ENCODE results near the gene SACM1L. TPM values are rescaled to one million over a fixed set of nuclear protein-coding genes. Genes with fewer than 3 reads are reported as not detected.

The SACM1L gene
- total and polyA plus RNA-seq, 2 of the 4 experiments (the other 2 are of a cell fraction), result 19.0 to 40.9 TPM

DNA sequence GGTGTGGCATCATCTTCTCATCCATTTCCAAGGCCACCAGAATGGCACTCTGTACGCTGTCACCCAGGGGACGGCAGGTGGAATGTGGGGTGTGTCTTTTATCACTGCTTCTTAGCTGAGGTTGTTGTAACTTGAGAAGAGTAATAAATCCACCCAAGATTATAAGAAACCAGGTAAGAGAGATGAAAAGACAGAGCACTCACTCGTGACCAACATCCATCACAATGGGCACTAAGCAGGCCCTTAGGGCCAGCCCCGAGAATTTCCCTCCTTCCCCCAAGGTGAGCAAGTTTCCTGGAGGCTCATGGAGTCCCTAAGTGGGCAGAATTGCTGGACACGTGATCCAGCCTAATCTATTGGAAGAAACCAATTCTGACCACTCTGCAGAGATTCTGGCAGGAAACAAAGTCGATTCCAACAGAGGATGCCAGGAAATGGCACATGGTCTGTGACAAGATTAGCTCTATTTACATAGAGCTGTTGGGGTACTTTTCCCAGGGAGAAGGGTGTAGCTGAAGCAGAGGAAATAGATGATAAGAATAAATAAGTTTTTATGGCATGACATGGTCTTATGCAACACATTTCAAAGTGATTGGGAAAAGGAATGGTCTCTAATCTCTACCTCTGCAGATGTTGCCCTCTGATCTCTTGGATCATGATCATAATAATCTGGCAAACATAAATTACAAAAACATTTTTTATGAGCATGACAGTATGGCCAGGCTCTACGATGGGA is 84.7 kb downstream of the SACM1L start:
- no TSS peak for BruUV-seq (replicated peaks)
- no peaks in the 10 kb centered on the region for H3K36me3 ChIP-seq (ENCODE audit: control insufficient read depth, insufficient read depth, low read length)
- no peak overlapping the region for H3K23ac ChIP-seq (ENCODE audit: low read depth, low read length)
- H2BK15ac ChIP-seq (ENCODE audit: low read depth, low read length), result no peak overlapping the region
- H2BK20ac ChIP-seq (ENCODE audit: low read depth, low read length), result no peak overlapping the region
- ChIA-PET CTCF (interaction anchor here (0.5 kb wide), 1 partner anchor 16 kb away, joined by 4 read pairs; no protein-coding TSS in a partner anchor), POLR2A (ENCODE audit: unreplicated experiment) (no interaction called here)
- H4K20me1 ChIP-seq (ENCODE audit: insufficient read depth, low read length), result no peaks in the 10 kb centered on the region
- H2AK5ac ChIP-seq (ENCODE audit: low read depth, low read length), result no peak overlapping the region
- ATAC-seq (ENCODE audit: low read depth) (no peak), DNase-seq (no peak)
- 33% methylated on average over 2 of the region's 7 CpGs; no CpG with 5 or more reads in 1 of the 2 experiments for WGBS, 2 experiments (ENCODE audit: extremely low coverage in 2 of 2, insufficient read length in 1 of 2)
- H4K8ac ChIP-seq (ENCODE audit: low read depth in 2 of 2, low read length in 2 of 2), result no peak overlapping the region
- H3K27ac ChIP-seq (ENCODE audit: insufficient read depth, low read length), result no peak overlapping the region
- no peaks in the 10 kb centered on the region for H3K4me1 ChIP-seq (ENCODE audit: control insufficient read depth, insufficient read depth, low read length)
- H2BK5ac ChIP-seq (ENCODE audit: low read depth, low read length, poor library complexity, severe bottlenecking), result no peak overlapping the region
- peaks cover 78% of the 10 kb centered on the region for H3K27me3 ChIP-seq (ENCODE audit: control insufficient read depth, insufficient read depth, low read length)
- H2AFZ ChIP-seq (replicated peaks; ENCODE audit: low read length, poor library complexity), result no peak overlapping the region
- H2BK120ac ChIP-seq (ENCODE audit: low read depth, low read length), result no peak overlapping the region
- H4K5ac ChIP-seq (ENCODE audit: low read depth, low read length), result no peak overlapping the region
- H3K18ac ChIP-seq (ENCODE audit: low read depth, low read length), result no peak overlapping the region
- H4K91ac ChIP-seq (ENCODE audit: insufficient read depth, low read depth, low read length), result no peak overlapping the region
- dilution Hi-C loops (cut with HindIII; ENCODE audit: low sequenced_read_pairs, unreplicated experiment) (no loop called here), intact Hi-C loops (cut with micrococcal nuclease) (no loop called here), in situ Hi-C loops (cut with MboI; ENCODE audit: low sequenced_read_pairs) (no loop called here)
- H3K4me3 ChIP-seq (ENCODE audit: insufficient read depth, low read depth, low read length), result no peak overlapping the region
- no peak overlapping the region for H3K4me2 ChIP-seq (ENCODE audit: low read depth, low read length)
- no peaks in the 10 kb centered on the region for H3K9me1 ChIP-seq (ENCODE audit: insufficient read depth, low read length)
- no peak overlapping the region for H3K14ac ChIP-seq (replicated peaks; ENCODE audit: low read depth, low read length)
- TF ChIP-seq RAD21 (IDR thresholded peaks at IDR 0.05; ENCODE audit: low read length) (no peak), CHD1 (IDR thresholded peaks at IDR 0.05; ENCODE audit: low read depth, low read length) (no peak), MXI1 (IDR thresholded peaks at IDR 0.05; ENCODE audit: borderline replicate concordance, low read depth, low read length) (no peak), RCOR1 (IDR thresholded peaks at IDR 0.05; ENCODE audit: insufficient replicate concordance, low read length) (no peak), NFE2L2 (IDR thresholded peaks at IDR 0.05; ENCODE audit: low read depth, low read length) (no peak), MAFK (IDR thresholded peaks at IDR 0.05; ENCODE audit: low read depth, low read length) (no peak), FOS (IDR thresholded peaks at IDR 0.05; ENCODE audit: low read depth, low read length) (no peak), POLR2A (IDR thresholded peaks at IDR 0.05; ENCODE audit: low read depth, low read length) (no peak), RFX5 (IDR thresholded peaks at IDR 0.05; ENCODE audit: low read depth, low read length) (no peak), MAZ (IDR thresholded peaks at IDR 0.05; ENCODE audit: borderline replicate concordance, low read depth, low read length) (no peak), CEBPB (IDR thresholded peaks at IDR 0.05; ENCODE audit: low read depth, low read length) (no peak), BHLHE40 (IDR thresholded peaks at IDR 0.05; ENCODE audit: low read depth, low read length) (no peak), SMC3 (IDR thresholded peaks at IDR 0.05; ENCODE audit: low read depth, low read length) (no peak)
- TF ChIP-seq, protein P1, sequence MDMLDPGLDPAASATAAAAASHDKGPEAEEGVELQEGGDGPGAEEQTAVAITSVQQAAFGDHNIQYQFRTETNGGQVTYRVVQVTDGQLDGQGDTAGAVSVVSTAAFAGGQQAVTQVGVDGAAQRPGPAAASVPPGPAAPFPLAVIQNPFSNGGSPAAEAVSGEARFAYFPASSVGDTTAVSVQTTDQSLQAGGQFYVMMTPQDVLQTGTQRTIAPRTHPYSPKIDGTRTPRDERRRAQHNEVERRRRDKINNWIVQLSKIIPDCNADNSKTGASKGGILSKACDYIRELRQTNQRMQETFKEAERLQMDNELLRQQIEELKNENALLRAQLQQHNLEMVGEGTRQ (IDR thresholded peaks at IDR 0.05; ENCODE audit: low read depth, low read length), result no peak
- TF ChIP-seq, protein P2, sequence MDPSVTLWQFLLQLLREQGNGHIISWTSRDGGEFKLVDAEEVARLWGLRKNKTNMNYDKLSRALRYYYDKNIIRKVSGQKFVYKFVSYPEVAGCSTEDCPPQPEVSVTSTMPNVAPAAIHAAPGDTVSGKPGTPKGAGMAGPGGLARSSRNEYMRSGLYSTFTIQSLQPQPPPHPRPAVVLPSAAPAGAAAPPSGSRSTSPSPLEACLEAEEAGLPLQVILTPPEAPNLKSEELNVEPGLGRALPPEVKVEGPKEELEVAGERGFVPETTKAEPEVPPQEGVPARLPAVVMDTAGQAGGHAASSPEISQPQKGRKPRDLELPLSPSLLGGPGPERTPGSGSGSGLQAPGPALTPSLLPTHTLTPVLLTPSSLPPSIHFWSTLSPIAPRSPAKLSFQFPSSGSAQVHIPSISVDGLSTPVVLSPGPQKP (IDR thresholded peaks at IDR 0.05; ENCODE audit: borderline replicate concordance, low read depth, low read length), result no peak
- TF ChIP-seq, protein P3, sequence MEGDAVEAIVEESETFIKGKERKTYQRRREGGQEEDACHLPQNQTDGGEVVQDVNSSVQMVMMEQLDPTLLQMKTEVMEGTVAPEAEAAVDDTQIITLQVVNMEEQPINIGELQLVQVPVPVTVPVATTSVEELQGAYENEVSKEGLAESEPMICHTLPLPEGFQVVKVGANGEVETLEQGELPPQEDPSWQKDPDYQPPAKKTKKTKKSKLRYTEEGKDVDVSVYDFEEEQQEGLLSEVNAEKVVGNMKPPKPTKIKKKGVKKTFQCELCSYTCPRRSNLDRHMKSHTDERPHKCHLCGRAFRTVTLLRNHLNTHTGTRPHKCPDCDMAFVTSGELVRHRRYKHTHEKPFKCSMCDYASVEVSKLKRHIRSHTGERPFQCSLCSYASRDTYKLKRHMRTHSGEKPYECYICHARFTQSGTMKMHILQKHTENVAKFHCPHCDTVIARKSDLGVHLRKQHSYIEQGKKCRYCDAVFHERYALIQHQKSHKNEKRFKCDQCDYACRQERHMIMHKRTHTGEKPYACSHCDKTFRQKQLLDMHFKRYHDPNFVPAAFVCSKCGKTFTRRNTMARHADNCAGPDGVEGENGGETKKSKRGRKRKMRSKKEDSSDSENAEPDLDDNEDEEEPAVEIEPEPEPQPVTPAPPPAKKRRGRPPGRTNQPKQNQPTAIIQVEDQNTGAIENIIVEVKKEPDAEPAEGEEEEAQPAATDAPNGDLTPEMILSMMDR (conservative IDR thresholded peaks at IDR 0.05; ENCODE audit: low read depth, low read length), result no peak
- H3K9me3 ChIP-seq (ENCODE audit: control insufficient read depth, insufficient read depth, low read length), result peaks cover 5% of the 10 kb centered on the region; the same call in 1 of the 2 replicates
- no peaks in the 10 kb centered on the region for H3K79me1 ChIP-seq (ENCODE audit: low read depth in 1 of 2, low read length in 2 of 2)
- no peak overlapping the region for H3K4ac ChIP-seq (ENCODE audit: low read depth, low read length)
- H3K9ac ChIP-seq (ENCODE audit: low read depth, low read length), result no peak overlapping the region
- no peak overlapping the region for H3K56ac ChIP-seq (ENCODE audit: extremely low read depth, insufficient read depth, low read length)
- no peak overlapping the region for H2AK9ac ChIP-seq (replicated peaks; ENCODE audit: low read depth, low read length, poor library complexity)

Data from IMR-90 (cell line).